ENCODE results near the gene DUSP16.

DNA sequence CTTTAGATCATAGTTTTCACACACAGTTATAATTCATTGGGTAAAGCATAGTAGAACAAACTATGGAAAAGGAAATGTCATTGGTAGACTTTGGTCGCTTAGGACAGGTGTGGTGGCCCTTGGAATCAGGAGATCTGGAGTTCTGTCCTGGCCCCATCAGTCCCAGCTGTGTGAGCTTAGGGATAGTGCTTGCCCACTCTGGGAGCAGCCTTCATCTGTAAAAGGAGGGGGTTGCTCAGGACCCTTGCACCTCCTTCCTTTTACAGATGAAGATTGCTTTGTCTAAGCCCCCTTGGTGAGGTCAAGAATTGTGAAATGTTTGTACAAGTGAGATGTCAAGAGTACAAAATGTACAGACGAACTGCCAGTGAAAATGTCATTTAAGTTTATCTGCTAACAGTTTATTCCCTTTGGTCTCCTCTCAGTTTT is 112.6 kb downstream of the DUSP16 start:
- no peak for TF ChIP-seq POLR2A (IDR thresholded peaks at IDR 0.05)
- no peak for TF ChIP-seq CTCF (IDR thresholded peaks at IDR 0.05)
- no peak for TF ChIP-seq POLR2AphosphoS5 (IDR thresholded peaks at IDR 0.05)
- no peak for TF ChIP-seq EP300 (IDR thresholded peaks at IDR 0.05)

Measured in sigmoid colon (tissue), 4 donors.